ENCODE data around the gene DPF1.

The DPF1 gene

DNA sequence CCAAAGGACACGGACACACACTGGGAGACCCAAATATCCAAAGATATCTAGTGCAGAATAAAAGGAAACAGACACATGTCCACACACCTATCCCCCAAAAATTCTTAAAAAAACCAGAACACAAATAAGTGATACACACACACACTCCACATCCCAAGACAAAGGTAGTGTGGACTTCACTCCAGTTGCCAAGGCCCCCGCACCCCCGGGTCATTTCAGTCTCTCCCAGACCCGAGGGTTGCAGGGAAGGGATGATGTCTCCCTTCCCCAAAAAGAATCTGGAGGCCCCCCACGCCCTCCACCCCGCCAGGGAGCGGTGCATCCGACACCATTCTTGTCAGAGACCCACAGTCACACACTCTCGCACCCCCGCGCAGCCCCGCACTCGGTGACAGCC is 407 bp downstream of the DPF1 start:
- H3K27ac ChIP-seq: peak overlapping the region; percentile 57; the same call in 1 of the 2 replicates
- no peak for DNase-seq
- H3K36me3 ChIP-seq: peaks cover 27% of the 10 kb centered on the region
- H3K4me3 ChIP-seq (ENCODE audit: low read depth, low read length): peak overlapping the region; percentile 64
- H3K27me3 ChIP-seq (ENCODE audit: insufficient read depth, low read depth, severe bottlenecking): no peaks in the 10 kb centered on the region
- TF ChIP-seq, protein P1, sequence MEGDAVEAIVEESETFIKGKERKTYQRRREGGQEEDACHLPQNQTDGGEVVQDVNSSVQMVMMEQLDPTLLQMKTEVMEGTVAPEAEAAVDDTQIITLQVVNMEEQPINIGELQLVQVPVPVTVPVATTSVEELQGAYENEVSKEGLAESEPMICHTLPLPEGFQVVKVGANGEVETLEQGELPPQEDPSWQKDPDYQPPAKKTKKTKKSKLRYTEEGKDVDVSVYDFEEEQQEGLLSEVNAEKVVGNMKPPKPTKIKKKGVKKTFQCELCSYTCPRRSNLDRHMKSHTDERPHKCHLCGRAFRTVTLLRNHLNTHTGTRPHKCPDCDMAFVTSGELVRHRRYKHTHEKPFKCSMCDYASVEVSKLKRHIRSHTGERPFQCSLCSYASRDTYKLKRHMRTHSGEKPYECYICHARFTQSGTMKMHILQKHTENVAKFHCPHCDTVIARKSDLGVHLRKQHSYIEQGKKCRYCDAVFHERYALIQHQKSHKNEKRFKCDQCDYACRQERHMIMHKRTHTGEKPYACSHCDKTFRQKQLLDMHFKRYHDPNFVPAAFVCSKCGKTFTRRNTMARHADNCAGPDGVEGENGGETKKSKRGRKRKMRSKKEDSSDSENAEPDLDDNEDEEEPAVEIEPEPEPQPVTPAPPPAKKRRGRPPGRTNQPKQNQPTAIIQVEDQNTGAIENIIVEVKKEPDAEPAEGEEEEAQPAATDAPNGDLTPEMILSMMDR (IDR thresholded peaks at IDR 0.05; ENCODE audit: low read depth, low read length): no peak
- H3K9me3 ChIP-seq (ENCODE audit: severe bottlenecking): no peaks in the 10 kb centered on the region

- Histone ChIP-seq H3K27me3 (ENCODE audit: insufficient read depth, low read depth, severe bottlenecking) (no peaks in the 10 kb centered on the region), H3K36me3 (peaks cover 32% of the 10 kb centered on the region), H3K27ac (peak overlapping the region; percentile 57; the same call in 1 of the 2 replicates), H3K9me3 (ENCODE audit: severe bottlenecking) (no peaks in the 10 kb centered on the region), H3K4me3 (ENCODE audit: low read depth, low read length) (peak overlapping the region; percentile 64)
- TF ChIP-seq, protein P1 (IDR thresholded peaks at IDR 0.05; ENCODE audit: low read depth, low read length): no peak
- no peak for DNase-seq
Observed at GRCh38 chr19:38223119-38223523, 901 bp downstream of the DPF1 start.

GRCh38 chr19:38221919-38222830 is 1.8 kb downstream of the DPF1 start:
- TF ChIP-seq, protein P1 (IDR thresholded peaks at IDR 0.05; ENCODE audit: low read depth, low read length): no peak
- Histone ChIP-seq H3K27me3 (ENCODE audit: insufficient read depth, low read depth, severe bottlenecking) (no peaks in the 10 kb centered on the region), H3K27ac (peak overlapping the region; percentile 64)

DNA sequence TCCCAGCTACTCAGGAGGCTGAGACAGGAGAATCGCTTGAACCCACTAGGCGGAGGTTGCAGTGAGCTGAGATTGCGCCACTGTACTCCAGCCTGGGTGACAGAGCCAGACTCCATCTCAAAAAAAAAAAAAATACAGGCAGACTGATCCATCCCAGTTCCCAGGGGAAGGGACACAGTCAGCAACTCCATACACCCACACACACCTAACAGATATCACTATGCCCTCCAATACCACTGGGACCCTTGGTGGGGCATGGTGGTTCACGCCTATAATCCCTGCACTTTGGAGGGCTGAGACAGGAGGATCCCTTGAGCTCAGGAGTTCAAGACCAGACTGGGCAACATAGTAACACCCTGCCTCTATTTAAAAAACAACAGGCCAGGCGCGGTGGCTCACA is 2.6 kb downstream of the DPF1 start:
- no peak overlapping the region for H3K4me3 ChIP-seq (ENCODE audit: low read depth, low read length)
- DNase-seq: no peak
- peaks cover 45% of the 10 kb centered on the region for H3K36me3 ChIP-seq
- no peaks in the 10 kb centered on the region for H3K9me3 ChIP-seq (ENCODE audit: severe bottlenecking)
- peak overlapping the region; percentile 64 for H3K27ac ChIP-seq
- no peaks in the 10 kb centered on the region for H3K27me3 ChIP-seq (ENCODE audit: insufficient read depth, low read depth, severe bottlenecking)
- TF ChIP-seq, protein P1 (IDR thresholded peaks at IDR 0.05; ENCODE audit: low read depth, low read length): no peak

More at GRCh38 chr19:38221919-38222830, 1.8 kb downstream of the DPF1 start:
- peaks cover 40% of the 10 kb centered on the region for H3K36me3 ChIP-seq
- H3K9me3 ChIP-seq (ENCODE audit: severe bottlenecking): no peaks in the 10 kb centered on the region
- H3K4me3 ChIP-seq (ENCODE audit: low read depth, low read length): no peak overlapping the region
- no peak for DNase-seq

GRCh38 chr19:38219221-38219620 is 4.8 kb downstream of the DPF1 start:
- Histone ChIP-seq H3K4me3 (ENCODE audit: low read depth, low read length) (no peak overlapping the region), H3K27me3 (ENCODE audit: insufficient read depth, low read depth, severe bottlenecking) (no peaks in the 10 kb centered on the region), H3K27ac (peak overlapping the region; percentile 35; the same call in 1 of the 2 replicates), H3K9me3 (ENCODE audit: severe bottlenecking) (no peaks in the 10 kb centered on the region), H3K36me3 (peaks cover 62% of the 10 kb centered on the region)
- no peak for DNase-seq
- TF ChIP-seq, protein P1 (IDR thresholded peaks at IDR 0.05; ENCODE audit: low read depth, low read length): no peak

Measured in WERI-Rb-1 (cell line).